ENCODE measurements around the gene SSUH2. TPM values are rescaled to one million over a fixed set of nuclear protein-coding genes. Genes with fewer than 3 reads are reported as not detected.

The SSUH2 gene
- total and polyA plus RNA-seq, 2 experiments from 2014 or later, result 19.7 to 21.3 TPM

GRCh38 chr3:8667463-8668091, 23.0 kb upstream of the SSUH2 start:
- Histone ChIP-seq H3K4me1 (ENCODE audit: insufficient read depth) (no peaks in the 10 kb centered on the region), H3K79me2 (no peaks in the 10 kb centered on the region), H3K36me3 (replicated peaks; ENCODE audit: insufficient read depth, low read depth) (no peaks in the 10 kb centered on the region), H3K27ac (no peak overlapping the region), H4K20me1 (ENCODE audit: insufficient read depth, poor library complexity, severe bottlenecking) (no peaks in the 10 kb centered on the region), H3K4me2 (no peak overlapping the region), H3K9me2 (replicated peaks; ENCODE audit: insufficient read depth) (no peaks in the 10 kb centered on the region), H3K9me3 (ENCODE audit: low read depth) (no peaks in the 10 kb centered on the region), H3K27me3 (no peaks in the 10 kb centered on the region), H2AFZ (no peak overlapping the region), H3K4me3 (no peak overlapping the region)
- DNase-seq (ENCODE audit: low spot score), result no peak
- TF ChIP-seq EZH2phosphoT487 (IDR thresholded peaks at IDR 0.05; ENCODE audit: low read depth, severe bottlenecking, unreplicated experiment) (no peak), EZH2 (IDR thresholded peaks at IDR 0.05; ENCODE audit: borderline replicate concordance) (no peak), CTCF (IDR thresholded peaks at IDR 0.05; ENCODE audit: poor library complexity) (no peak)
- 71% methylated on average over 6 of the region's 6 CpGs for WGBS (ENCODE audit: low lambda C conversion rate, missing lambda C conversion rate)

GRCh38 chr3:8665407-8665896, 20.9 kb upstream of the SSUH2 start:
- H3K9me3 ChIP-seq (ENCODE audit: low read depth), result no peaks in the 10 kb centered on the region
- no peaks in the 10 kb centered on the region for H3K36me3 ChIP-seq (replicated peaks; ENCODE audit: insufficient read depth, low read depth)
- H2AFZ ChIP-seq, result no peak overlapping the region
- no peaks in the 10 kb centered on the region for H3K79me2 ChIP-seq
- no peak for DNase-seq (ENCODE audit: low spot score)
- 86% methylated on average over 4 of the region's 4 CpGs for WGBS (ENCODE audit: low lambda C conversion rate, missing lambda C conversion rate)
- no peak overlapping the region for H3K4me2 ChIP-seq
- TF ChIP-seq CTCF (IDR thresholded peaks at IDR 0.05; ENCODE audit: poor library complexity) (no peak), EZH2 (IDR thresholded peaks at IDR 0.05; ENCODE audit: borderline replicate concordance) (no peak), EZH2phosphoT487 (IDR thresholded peaks at IDR 0.05; ENCODE audit: low read depth, severe bottlenecking, unreplicated experiment) (no peak)
- no peaks in the 10 kb centered on the region for H3K27me3 ChIP-seq
- H3K4me1 ChIP-seq (ENCODE audit: insufficient read depth), result peaks cover 10% of the 10 kb centered on the region
- H3K9me2 ChIP-seq (replicated peaks; ENCODE audit: insufficient read depth), result no peaks in the 10 kb centered on the region
- no peak overlapping the region for H3K27ac ChIP-seq
- H3K4me3 ChIP-seq, result no peak overlapping the region
- H4K20me1 ChIP-seq (ENCODE audit: insufficient read depth, poor library complexity, severe bottlenecking), result no peaks in the 10 kb centered on the region

- peak overlapping the region; percentile 35 for H3K27ac ChIP-seq
- H3K9me2 ChIP-seq (replicated peaks; ENCODE audit: insufficient read depth), result no peaks in the 10 kb centered on the region
- DNase-seq (ENCODE audit: low spot score), result peak; percentile 93
- 48% methylated on average over 12 of the region's 12 CpGs for WGBS (ENCODE audit: low lambda C conversion rate, missing lambda C conversion rate)
- H3K4me3 ChIP-seq, result no peak overlapping the region
- no peaks in the 10 kb centered on the region for H3K27me3 ChIP-seq
- TF ChIP-seq CTCF (IDR thresholded peaks at IDR 0.05; ENCODE audit: poor library complexity) (peak; percentile 69), EZH2phosphoT487 (IDR thresholded peaks at IDR 0.05; ENCODE audit: low read depth, severe bottlenecking, unreplicated experiment) (no peak)
- H3K4me2 ChIP-seq, result no peak overlapping the region
- H3K36me3 ChIP-seq (replicated peaks; ENCODE audit: insufficient read depth, low read depth), result no peaks in the 10 kb centered on the region
- peaks cover 29% of the 10 kb centered on the region for H3K4me1 ChIP-seq (ENCODE audit: insufficient read depth)
- no peaks in the 10 kb centered on the region for H3K79me2 ChIP-seq
- H2AFZ ChIP-seq, result no peak overlapping the region
- no peaks in the 10 kb centered on the region for H3K9me3 ChIP-seq (ENCODE audit: low read depth)
- no peaks in the 10 kb centered on the region for H4K20me1 ChIP-seq (ENCODE audit: insufficient read depth, poor library complexity, severe bottlenecking)
Measured at GRCh38 chr3:8663177-8664061, 18.8 kb upstream of the SSUH2 start.
